ENCODE data around the gene SETD4. TPM values are rescaled to one million over a fixed set of nuclear protein-coding genes. Genes with fewer than 3 reads are reported as not detected.

SETD4 gene
- total and polyA plus RNA-seq, 2 of the 13 experiments (the other 11 are each of a cell fraction or from before 2014, with no cell fraction given) = 7.1 to 14.4 TPM

DNA sequence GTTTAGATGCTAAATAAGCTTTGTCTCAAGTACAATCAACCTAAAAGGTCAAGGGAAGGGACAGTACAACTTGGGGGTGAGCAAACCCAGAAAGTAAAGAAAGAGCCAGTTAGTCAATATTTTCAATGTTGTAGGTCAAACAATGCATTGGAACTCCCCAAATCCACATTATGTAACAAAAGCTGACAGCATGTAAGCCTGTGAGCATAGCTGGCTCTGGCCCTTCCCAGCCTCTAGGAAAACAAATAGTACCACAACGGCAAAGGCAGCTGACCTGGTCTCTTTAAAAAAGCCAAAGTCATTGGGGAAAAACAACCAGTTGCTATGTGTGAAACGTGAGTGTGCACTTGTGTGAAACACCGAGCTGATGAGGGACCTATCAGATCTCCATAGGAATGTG, 12.9 kb upstream of the SETD4 start:
- 9% methylated on average over 3 of the region's 3 CpGs for WGBS (ENCODE audit: low lambda C conversion rate)
- FAIRE-seq (peak; percentile 72), DNase-seq (ENCODE audit: low spot score) (peak; percentile 66), ATAC-seq (peak; percentile 71)
- peaks cover 43% of the 10 kb centered on the region for H3K4me1 ChIP-seq (ENCODE audit: insufficient read depth, low read length)
- no TSS peak for BruUV-seq (replicated peaks)
- no peaks in the 10 kb centered on the region for H3K27me3 ChIP-seq (ENCODE audit: control insufficient read depth in 1 of 2, insufficient read depth in 2 of 2, low read length in 2 of 2)
- ChIA-PET CTCF (ENCODE audit: low intra/inter-chr PET ratio, low total read pairs) (no interaction called here), POLR2A (interaction anchor here (1.0 to 1.2 kb wide), 4 partner anchors 10 to 247 kb away, joined by 4 to 13 read pairs (median 4); partner anchors contain the start of genes MORC3 and SETD4)
- no peaks in the 10 kb centered on the region for H3K79me2 ChIP-seq (ENCODE audit: insufficient read depth, low read length)
- no peaks in the 10 kb centered on the region for H3K36me3 ChIP-seq (replicated peaks in 1 of 2; ENCODE audit: control insufficient read depth in 1 of 2, insufficient read depth in 2 of 2, low read length in 2 of 2)
- H4K20me1 ChIP-seq (ENCODE audit: insufficient read depth, low read length) = no peaks in the 10 kb centered on the region
- no peak overlapping the region for H2AFZ ChIP-seq (ENCODE audit: low read length)
- H3K9ac ChIP-seq (ENCODE audit: insufficient read depth, low read depth, low read length) = no peak overlapping the region
- peak overlapping the region; percentile 0 for H3K27ac ChIP-seq (ENCODE audit: extremely low read length, insufficient read depth, low read length)
- in situ Hi-C loops (cut with HindIII; ENCODE audit: extremely low pct_ligation_motif_present, low pct_unique_long_range_greater_than_20kb) (no loop called here), intact Hi-C loops (cut with micrococcal nuclease; ENCODE audit: unreplicated experiment) (no loop called here)
- peaks cover 6% of the 10 kb centered on the region for H3K9me3 ChIP-seq (ENCODE audit: low read length)
- H3K4me3 ChIP-seq (replicated peaks in 1 of 3; ENCODE audit: insufficient read depth in 1 of 3, low read depth in 2 of 3, low read length in 3 of 3) = no peak overlapping the region
- peak overlapping the region; percentile 26 for H3K4me2 ChIP-seq (ENCODE audit: low read depth, low read length)
- TF ChIP-seq, protein P1, sequence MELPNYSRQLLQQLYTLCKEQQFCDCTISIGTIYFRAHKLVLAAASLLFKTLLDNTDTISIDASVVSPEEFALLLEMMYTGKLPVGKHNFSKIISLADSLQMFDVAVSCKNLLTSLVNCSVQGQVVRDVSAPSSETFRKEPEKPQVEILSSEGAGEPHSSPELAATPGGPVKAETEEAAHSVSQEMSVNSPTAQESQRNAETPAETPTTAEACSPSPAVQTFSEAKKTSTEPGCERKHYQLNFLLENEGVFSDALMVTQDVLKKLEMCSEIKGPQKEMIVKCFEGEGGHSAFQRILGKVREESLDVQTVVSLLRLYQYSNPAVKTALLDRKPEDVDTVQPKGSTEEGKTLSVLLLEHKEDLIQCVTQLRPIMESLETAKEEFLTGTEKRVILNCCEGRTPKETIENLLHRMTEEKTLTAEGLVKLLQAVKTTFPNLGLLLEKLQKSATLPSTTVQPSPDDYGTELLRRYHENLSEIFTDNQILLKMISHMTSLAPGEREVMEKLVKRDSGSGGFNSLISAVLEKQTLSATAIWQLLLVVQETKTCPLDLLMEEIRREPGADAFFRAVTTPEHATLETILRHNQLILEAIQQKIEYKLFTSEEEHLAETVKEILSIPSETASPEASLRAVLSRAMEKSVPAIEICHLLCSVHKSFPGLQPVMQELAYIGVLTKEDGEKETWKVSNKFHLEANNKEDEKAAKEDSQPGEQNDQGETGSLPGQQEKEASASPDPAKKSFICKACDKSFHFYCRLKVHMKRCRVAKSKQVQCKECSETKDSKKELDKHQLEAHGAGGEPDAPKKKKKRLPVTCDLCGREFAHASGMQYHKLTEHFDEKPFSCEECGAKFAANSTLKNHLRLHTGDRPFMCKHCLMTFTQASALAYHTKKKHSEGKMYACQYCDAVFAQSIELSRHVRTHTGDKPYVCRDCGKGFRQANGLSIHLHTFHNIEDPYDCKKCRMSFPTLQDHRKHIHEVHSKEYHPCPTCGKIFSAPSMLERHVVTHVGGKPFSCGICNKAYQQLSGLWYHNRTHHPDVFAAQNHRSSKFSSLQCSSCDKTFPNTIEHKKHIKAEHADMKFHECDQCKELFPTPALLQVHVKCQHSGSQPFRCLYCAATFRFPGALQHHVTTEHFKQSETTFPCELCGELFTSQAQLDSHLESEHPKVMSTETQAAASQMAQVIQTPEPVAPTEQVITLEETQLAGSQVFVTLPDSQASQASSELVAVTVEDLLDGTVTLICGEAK (IDR thresholded peaks at IDR 0.05) = no peak
- TF ChIP-seq, protein P1 (CRISPR knock-in tag; IDR thresholded peaks at IDR 0.05) = no peak
- TF ChIP-seq ZNF260 (CRISPR knock-in tag; IDR thresholded peaks at IDR 0.05; ENCODE audit: borderline replicate concordance, low read depth) (no peak), ZNF879 (CRISPR knock-in tag; IDR thresholded peaks at IDR 0.05) (no peak), ZNF367 (CRISPR knock-in tag; IDR thresholded peaks at IDR 0.05; ENCODE audit: borderline replicate concordance) (no peak), HDAC1 (CRISPR knock-in tag; IDR thresholded peaks at IDR 0.05) (0 out of 2 replicates have a peak, but pooled peaks have one; percentile 44), ZFY (CRISPR knock-in tag; IDR thresholded peaks at IDR 0.05) (no peak), ZNF878 (CRISPR knock-in tag; IDR thresholded peaks at IDR 0.05) (peak; percentile 89), ZNF83 (CRISPR knock-in tag; IDR thresholded peaks at IDR 0.05; ENCODE audit: borderline replicate concordance) (no peak), IKZF1 (IDR thresholded peaks at IDR 0.05) (no peak)
- TF ChIP-seq, protein P2, sequence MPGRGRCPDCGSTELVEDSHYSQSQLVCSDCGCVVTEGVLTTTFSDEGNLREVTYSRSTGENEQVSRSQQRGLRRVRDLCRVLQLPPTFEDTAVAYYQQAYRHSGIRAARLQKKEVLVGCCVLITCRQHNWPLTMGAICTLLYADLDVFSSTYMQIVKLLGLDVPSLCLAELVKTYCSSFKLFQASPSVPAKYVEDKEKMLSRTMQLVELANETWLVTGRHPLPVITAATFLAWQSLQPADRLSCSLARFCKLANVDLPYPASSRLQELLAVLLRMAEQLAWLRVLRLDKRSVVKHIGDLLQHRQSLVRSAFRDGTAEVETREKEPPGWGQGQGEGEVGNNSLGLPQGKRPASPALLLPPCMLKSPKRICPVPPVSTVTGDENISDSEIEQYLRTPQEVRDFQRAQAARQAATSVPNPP (CRISPR knock-in tag; IDR thresholded peaks at IDR 0.05) = no peak
- TF ChIP-seq, protein P3, sequence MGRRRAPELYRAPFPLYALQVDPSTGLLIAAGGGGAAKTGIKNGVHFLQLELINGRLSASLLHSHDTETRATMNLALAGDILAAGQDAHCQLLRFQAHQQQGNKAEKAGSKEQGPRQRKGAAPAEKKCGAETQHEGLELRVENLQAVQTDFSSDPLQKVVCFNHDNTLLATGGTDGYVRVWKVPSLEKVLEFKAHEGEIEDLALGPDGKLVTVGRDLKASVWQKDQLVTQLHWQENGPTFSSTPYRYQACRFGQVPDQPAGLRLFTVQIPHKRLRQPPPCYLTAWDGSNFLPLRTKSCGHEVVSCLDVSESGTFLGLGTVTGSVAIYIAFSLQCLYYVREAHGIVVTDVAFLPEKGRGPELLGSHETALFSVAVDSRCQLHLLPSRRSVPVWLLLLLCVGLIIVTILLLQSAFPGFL (CRISPR knock-in tag; IDR thresholded peaks at IDR 0.05) = no peak
- TF ChIP-seq, protein P4, sequence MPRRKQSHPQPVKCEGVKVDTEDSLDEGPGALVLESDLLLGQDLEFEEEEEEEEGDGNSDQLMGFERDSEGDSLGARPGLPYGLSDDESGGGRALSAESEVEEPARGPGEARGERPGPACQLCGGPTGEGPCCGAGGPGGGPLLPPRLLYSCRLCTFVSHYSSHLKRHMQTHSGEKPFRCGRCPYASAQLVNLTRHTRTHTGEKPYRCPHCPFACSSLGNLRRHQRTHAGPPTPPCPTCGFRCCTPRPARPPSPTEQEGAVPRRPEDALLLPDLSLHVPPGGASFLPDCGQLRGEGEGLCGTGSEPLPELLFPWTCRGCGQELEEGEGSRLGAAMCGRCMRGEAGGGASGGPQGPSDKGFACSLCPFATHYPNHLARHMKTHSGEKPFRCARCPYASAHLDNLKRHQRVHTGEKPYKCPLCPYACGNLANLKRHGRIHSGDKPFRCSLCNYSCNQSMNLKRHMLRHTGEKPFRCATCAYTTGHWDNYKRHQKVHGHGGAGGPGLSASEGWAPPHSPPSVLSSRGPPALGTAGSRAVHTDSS (CRISPR knock-in tag; conservative IDR thresholded peaks at IDR 0.05) = no peak

Measured in HepG2 (cell line).